DND-41 (cell line): Measurements from ENCODE around the gene SYCP2L.

Experiments
- CTCF ChIP-seq: IDR thresholded peaks from 2 replicates; pipeline ENCODE4 v1.5.1; 2012; ENCODE audit warnings: borderline replicate concordance, low read length, moderate library complexity, mild to moderate bottlenecking; ENCODE audit not compliant: poor library complexity, severe bottlenecking; ENCODE audit errors: extremely low read depth
- EZH2 ChIP-seq: IDR thresholded peaks from 3 replicates; pipeline ENCODE4 v1.6.1; 2012; ENCODE audit warnings: borderline replicate concordance, low read depth, mild to moderate bottlenecking, moderate library complexity, low read length, inconsistent platforms; ENCODE audit not compliant: severe bottlenecking

GRCh38 chr6:10933126-10933525, 46.3 kb downstream of the SYCP2L start:
- no peak for TF ChIP-seq CTCF
- no peak for TF ChIP-seq EZH2
